ENCODE measurements around the gene TPTE2.
"Not testable (repeated sequence)": the region's sequence is repeated elsewhere in the genome, so short reads cannot be mapped to it uniquely, and the experiment has no call there.

The TPTE2 gene

GRCh38 chr13:19587635-19588300, 26.4 kb upstream of the TPTE2 start:
- Mint-ChIP-seq H3K36me3 (peaks cover 5% of the 10 kb centered on the region), H3K27me3 (no peaks in the 10 kb centered on the region), H3K9me3 (ENCODE audit: low read depth) (peaks cover 12% of the 10 kb centered on the region), H3K27ac (peak overlapping the region; percentile 96), H3K4me1 (ENCODE audit: low read depth) (peaks cover 23% of the 10 kb centered on the region), H3K4me3 (peak overlapping the region; percentile 87)

DNA sequence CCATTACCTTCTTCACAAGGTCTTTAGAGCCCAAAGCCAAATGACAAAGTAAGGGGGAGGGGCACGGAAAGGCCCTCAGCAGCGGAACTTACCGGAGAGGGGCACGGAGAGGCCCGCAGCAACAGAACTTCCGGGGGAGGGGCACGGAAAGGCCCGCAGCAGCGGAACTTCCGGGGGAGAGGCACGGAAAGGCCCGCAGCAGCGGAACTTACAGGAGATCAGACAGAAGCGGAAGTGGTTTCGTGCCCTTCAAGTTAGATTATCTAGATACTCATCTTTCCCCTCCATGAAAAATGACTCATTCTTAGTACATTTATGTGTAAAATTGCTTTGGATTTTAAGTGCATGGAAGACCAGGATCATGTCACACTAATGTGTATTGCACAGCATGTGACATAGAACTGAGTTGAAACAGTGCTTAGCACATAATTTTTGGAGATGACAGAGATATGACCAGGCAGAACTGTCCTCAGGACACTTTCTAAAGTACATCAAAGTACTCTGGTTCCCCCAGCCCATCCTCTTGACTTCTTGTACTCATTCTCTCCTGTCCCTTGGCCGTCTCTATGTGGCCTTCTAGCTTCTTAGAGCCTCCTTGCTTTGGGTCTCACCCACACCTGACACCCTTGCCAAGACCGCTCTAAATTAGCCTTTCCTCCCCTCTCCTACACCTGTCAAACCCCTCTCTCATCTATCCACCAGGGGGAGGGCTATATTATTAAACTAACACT, 25.7 kb upstream of the TPTE2 start:
- Mint-ChIP-seq H3K27me3 (no peaks in the 10 kb centered on the region), H3K4me1 (ENCODE audit: low read depth) (peaks cover 23% of the 10 kb centered on the region), H3K27ac (peak overlapping the region; percentile 96), H3K9me3 (ENCODE audit: low read depth) (peaks cover 13% of the 10 kb centered on the region), H3K36me3 (peaks cover 7% of the 10 kb centered on the region), H3K4me3 (peak overlapping the region; percentile 87)

- Mint-ChIP-seq H3K27me3 (peaks cover 2% of the 10 kb centered on the region), H3K27ac (no peak overlapping the region), H3K4me1 (ENCODE audit: low read depth) (peaks cover 8% of the 10 kb centered on the region), H3K36me3 (peaks cover 18% of the 10 kb centered on the region), H3K4me3 (no peak overlapping the region), H3K9me3 (ENCODE audit: low read depth) (peaks cover 21% of the 10 kb centered on the region)
Observed at GRCh38 chr13:19581675-19582074, 20.3 kb upstream of the TPTE2 start.

- no peak overlapping the region for H3K4me3 Mint-ChIP-seq
- peaks cover 9% of the 10 kb centered on the region for H3K9me3 Mint-ChIP-seq (ENCODE audit: low read depth)
- H3K27me3 Mint-ChIP-seq, result peaks cover 2% of the 10 kb centered on the region
- H3K4me1 Mint-ChIP-seq (ENCODE audit: low read depth), result no peaks in the 10 kb centered on the region
- peaks cover 8% of the 10 kb centered on the region for H3K36me3 Mint-ChIP-seq
- no peak overlapping the region for H3K27ac Mint-ChIP-seq
Observed at GRCh38 chr13:19575230-19575629, 13.9 kb upstream of the TPTE2 start.

GRCh38 chr13:19573120-19573716, 11.9 kb upstream of the TPTE2 start:
- Mint-ChIP-seq H3K27ac (no peak overlapping the region), H3K36me3 (peaks cover 4% of the 10 kb centered on the region), H3K9me3 (ENCODE audit: low read depth) (peaks cover 3% of the 10 kb centered on the region), H3K4me3 (no peak overlapping the region), H3K27me3 (peaks cover 2% of the 10 kb centered on the region), H3K4me1 (ENCODE audit: low read depth) (no peaks in the 10 kb centered on the region)

GRCh38 chr13:19572280-19572679, 10.9 kb upstream of the TPTE2 start:
- H3K27me3 Mint-ChIP-seq, result peaks cover 4% of the 10 kb centered on the region
- H3K4me1 Mint-ChIP-seq (ENCODE audit: low read depth), result no peaks in the 10 kb centered on the region
- H3K27ac Mint-ChIP-seq, result no peak overlapping the region
- no peak overlapping the region for H3K4me3 Mint-ChIP-seq
- peaks cover 3% of the 10 kb centered on the region for H3K9me3 Mint-ChIP-seq (ENCODE audit: low read depth)
- peaks cover 5% of the 10 kb centered on the region for H3K36me3 Mint-ChIP-seq

DNA sequence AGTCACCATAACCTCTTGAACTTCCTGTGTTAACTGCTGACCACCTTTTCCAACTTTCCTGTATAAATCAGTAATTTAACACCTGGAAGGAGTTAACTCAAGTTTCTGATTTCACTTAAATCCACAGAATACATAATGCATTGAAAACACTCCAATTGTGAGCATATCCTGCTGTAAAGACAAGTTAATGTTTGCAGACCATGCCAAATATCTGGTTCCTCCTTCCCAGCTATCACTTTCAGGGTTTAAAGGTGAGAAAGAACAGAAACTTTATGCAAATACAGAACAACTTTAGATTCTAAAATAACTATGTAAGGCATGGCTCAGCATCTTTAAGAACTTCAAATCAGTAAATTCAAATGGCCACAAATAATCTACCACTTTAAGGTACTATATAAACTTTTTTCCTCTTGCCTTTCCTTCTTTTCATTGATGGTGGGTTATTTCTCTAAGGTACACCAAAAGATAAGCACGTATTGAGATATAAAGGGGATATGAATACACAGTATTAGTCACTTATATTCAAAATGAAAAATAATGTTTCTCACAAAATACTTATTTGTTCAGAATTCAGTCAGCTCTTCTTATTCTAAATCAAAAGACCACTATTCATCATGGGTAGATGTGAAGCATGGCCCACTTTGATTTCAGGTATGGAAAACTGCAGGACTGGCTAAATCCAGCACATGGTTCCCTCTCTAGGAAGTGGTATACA, 6.6 kb upstream of the TPTE2 start:
- Mint-ChIP-seq H3K4me1 (ENCODE audit: low read depth) (no peaks in the 10 kb centered on the region), H3K27ac (no peak overlapping the region), H3K4me3 (no peak overlapping the region), H3K36me3 (peaks cover 2% of the 10 kb centered on the region), H3K9me3 (ENCODE audit: low read depth) (no peaks in the 10 kb centered on the region), H3K27me3 (peaks cover 2% of the 10 kb centered on the region)

DNA sequence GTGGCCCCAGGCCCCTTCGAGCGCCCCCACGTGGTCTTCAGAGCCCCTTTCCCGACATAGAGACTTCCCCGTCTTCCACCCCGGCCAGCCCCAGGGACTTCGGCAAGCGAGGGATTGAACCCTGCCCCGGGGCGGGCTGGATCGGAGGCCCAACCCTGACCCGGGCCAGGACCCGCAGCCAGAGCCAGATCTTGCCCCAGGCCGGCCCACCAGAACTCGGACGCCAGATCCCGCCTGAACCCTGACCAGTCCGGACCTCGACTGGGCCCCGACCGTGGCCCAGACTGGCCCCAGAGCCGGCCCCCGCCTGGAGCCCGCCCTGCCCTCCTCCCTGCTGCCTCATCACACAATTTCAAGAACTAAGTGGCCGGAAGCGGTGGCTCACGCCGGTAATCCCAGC, 253 bp upstream of the TPTE2 start:
- no peaks in the 10 kb centered on the region for H3K27me3 Mint-ChIP-seq
- H3K4me1 Mint-ChIP-seq (ENCODE audit: low read depth), result no peaks in the 10 kb centered on the region
- no peak overlapping the region for H3K4me3 Mint-ChIP-seq
- no peaks in the 10 kb centered on the region for H3K9me3 Mint-ChIP-seq (ENCODE audit: low read depth)
- H3K36me3 Mint-ChIP-seq, result no peaks in the 10 kb centered on the region
- H3K27ac Mint-ChIP-seq, result no peak overlapping the region

DNA sequence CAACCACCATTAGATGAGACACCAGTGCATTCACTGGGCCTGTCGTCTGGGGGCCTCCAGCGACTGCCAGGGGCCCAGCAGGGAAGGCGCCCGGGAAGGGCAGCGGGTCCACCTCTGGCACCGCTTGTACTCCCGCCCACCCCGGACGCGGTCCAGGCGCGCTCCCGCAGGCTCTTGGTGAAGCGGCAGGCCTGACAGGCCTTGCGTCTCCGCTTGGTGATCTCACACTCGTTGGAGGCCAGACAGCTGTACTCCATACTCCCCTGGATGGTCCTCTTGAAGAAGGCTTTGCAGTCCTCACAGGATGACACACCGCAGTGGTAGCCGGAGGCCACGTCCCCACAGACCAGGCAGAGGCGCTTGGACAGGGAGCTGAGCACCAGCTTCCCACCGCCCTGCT, 660 bp downstream of the TPTE2 start:
- H3K4me1 Mint-ChIP-seq (ENCODE audit: low read depth); H3K9me3 Mint-ChIP-seq (ENCODE audit: low read depth); H3K27ac Mint-ChIP-seq; H3K27me3 Mint-ChIP-seq; H3K4me3 Mint-ChIP-seq; H3K36me3 Mint-ChIP-seq: not testable (repeated sequence)

DNA sequence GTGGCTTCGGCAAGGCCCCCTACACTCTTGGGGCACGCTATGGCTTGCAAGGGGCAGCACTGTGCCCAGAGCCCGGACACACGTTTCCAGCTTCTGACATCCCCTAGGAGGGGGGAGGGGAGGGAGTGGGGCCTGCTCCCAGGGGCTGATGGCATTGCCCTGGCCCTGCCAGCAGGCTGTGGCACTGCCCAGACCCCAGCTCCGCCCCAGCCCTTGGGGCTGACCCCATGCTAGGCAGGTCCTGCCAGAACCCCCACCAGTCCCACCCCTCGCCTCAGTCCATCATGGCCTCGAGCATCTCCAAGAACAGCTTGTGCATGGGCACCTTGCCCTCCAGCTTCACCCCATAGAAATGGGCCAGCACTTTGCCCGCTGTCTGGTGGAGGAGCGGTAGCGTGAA, 1.6 kb downstream of the TPTE2 start:
- not testable (repeated sequence) for H3K27me3 Mint-ChIP-seq; H3K9me3 Mint-ChIP-seq (ENCODE audit: low read depth); H3K36me3 Mint-ChIP-seq; H3K4me3 Mint-ChIP-seq; H3K4me1 Mint-ChIP-seq (ENCODE audit: low read depth); H3K27ac Mint-ChIP-seq

DNA sequence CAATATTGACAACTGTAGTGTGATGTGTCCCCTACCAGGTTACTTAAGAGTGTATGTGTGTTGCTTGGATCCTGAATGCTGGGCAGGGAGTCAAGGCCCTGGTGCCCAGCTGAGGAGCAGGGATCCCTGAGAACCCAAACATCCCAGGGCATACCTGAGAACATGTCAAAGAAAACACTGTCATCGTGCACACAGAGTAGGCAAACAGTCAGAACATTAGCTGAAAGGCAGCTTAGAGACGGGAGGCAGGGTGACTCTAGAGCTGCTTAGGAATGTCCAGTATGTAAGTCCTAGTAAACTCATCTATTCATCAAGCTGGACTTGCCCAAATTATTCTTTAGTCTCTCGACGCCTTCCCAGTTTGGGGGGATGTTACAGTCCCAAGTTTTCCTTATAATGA, 4.0 kb downstream of the TPTE2 start:
- H3K4me1 Mint-ChIP-seq (ENCODE audit: low read depth); H3K9me3 Mint-ChIP-seq (ENCODE audit: low read depth): not testable (repeated sequence)

DNA sequence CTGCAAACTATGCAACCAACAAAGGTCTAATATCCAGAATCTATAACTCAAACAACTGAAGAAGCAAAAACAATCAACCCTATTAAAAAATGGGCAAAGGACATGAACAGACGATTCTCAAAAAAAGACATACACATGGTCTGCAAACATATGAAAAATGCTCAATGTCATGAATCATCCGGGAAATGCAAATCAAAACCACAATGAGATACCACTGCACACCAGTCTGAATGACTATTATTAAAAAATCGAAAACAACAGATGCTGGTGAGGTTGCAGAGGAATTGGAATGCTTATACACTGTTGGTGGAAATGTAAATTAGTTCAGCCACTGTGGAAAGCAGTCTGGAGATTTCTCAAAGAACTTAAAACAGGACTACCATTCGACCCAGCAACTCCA, 12.1 kb downstream of the TPTE2 start:
- H3K36me3 Mint-ChIP-seq; H3K27ac Mint-ChIP-seq; H3K4me1 Mint-ChIP-seq (ENCODE audit: low read depth); H3K4me3 Mint-ChIP-seq; H3K27me3 Mint-ChIP-seq; H3K9me3 Mint-ChIP-seq (ENCODE audit: low read depth): not testable (repeated sequence)

More for the DNA sequence above, 4.0 kb downstream of the TPTE2 start:
- not testable (repeated sequence) for H3K27ac Mint-ChIP-seq, H3K27me3 Mint-ChIP-seq, H3K4me3 Mint-ChIP-seq, H3K36me3 Mint-ChIP-seq

GRCh38 chr13:19525634-19526033, 35.7 kb downstream of the TPTE2 start:
- not testable (repeated sequence) for H3K36me3 Mint-ChIP-seq; H3K27ac Mint-ChIP-seq; H3K4me3 Mint-ChIP-seq; H3K27me3 Mint-ChIP-seq; H3K9me3 Mint-ChIP-seq (ENCODE audit: low read depth); H3K4me1 Mint-ChIP-seq (ENCODE audit: low read depth)

DNA sequence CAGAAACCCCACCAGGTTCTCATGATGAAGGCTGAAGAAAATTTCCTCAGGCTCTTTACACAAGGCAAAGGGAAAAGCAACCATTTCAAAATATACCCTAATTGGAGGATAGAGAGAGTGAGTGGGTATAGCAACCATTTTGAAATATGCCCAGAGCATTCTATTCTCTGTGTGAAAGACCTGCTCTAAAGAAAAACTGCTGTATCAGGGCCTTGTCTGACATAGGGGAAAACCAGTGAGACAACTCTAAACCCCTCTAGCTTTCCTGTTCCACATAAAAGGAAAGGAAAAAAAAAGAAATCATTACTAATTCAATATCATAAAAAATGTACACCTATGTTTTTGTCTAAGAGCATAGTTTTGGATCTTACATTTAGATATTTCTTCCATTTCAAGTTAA, 42.3 kb downstream of the TPTE2 start:
- Mint-ChIP-seq H3K27me3 (no peaks in the 10 kb centered on the region), H3K36me3 (no peaks in the 10 kb centered on the region), H3K27ac (no peak overlapping the region), H3K9me3 (ENCODE audit: low read depth) (no peaks in the 10 kb centered on the region), H3K4me3 (no peak overlapping the region), H3K4me1 (ENCODE audit: low read depth) (peaks cover 13% of the 10 kb centered on the region)

DNA sequence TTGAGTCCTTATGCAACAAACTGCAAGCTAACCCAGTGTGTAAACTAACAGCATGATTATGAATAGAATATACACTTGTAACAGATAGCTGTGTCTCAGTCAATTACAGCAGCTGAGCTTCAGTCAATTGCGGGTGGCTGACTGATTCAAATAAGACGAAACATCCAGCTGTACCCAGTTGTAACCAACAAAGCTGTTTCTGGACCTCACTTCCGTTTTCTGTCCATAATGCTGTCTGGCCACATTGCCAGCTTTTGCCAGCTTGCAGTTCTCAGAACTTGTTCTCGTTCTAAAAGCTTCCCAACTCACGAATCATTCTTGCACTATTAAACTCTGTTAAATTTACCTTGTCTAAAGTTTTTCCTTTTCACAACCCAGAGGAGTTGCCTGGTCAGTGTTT, 53.7 kb downstream of the TPTE2 start:
- not testable (repeated sequence) for H3K4me1 Mint-ChIP-seq (ENCODE audit: low read depth); H3K36me3 Mint-ChIP-seq; H3K27ac Mint-ChIP-seq; H3K27me3 Mint-ChIP-seq; H3K9me3 Mint-ChIP-seq (ENCODE audit: low read depth); H3K4me3 Mint-ChIP-seq

Data from activated naive CD8-positive, alpha-beta T cell (primary cell).